NT2/D1 (cell line): ENCODE results near the gene KIR3DL1.
"Not testable (repeated sequence)": the region's sequence is repeated elsewhere in the genome, so short reads cannot be mapped to it uniquely, and the experiment has no call there.

Experiments used
- SUZ12 ChIP-seq: IDR thresholded peaks from 2 replicates; pipeline ENCODE4 v1.6.1; 2011; ENCODE audit not compliant: insufficient read length, insufficient read depth; ENCODE audit errors: extremely low read depth
- YY1 ChIP-seq: IDR thresholded peaks from 2 replicates; pipeline ENCODE4 v1.6.1; 2011; ENCODE audit not compliant: insufficient read length, insufficient read depth
- ZNF274 ChIP-seq: IDR thresholded peaks from 2 replicates; pipeline ENCODE4 v1.6.1; 2011; ENCODE audit warnings: mild to moderate bottlenecking, low read depth, low read length

DNA sequence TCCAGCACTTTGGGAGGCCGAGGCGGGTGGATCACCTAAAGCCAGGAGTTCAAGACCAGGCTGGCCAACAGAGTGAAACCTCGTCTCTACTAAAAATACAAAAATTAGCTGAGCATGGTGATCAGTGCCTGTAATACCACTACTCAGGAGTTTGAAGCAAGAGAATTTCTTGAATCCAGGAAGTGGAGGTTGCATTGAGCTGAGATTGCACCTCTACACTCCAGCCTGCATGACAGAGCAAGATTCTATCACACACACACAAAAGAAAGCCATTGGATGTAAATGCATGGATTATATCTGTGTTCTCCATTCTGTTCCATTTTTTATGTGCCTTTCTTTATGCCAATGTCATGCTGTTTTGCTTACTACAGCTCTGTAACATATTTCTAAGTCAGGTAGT lies 42.2 kb downstream of the KIR3DL1 start:
- not testable (repeated sequence) for TF ChIP-seq YY1, SUZ12, ZNF274
